ENCODE results near the gene SPRED2.

Gene SPRED2

DNA sequence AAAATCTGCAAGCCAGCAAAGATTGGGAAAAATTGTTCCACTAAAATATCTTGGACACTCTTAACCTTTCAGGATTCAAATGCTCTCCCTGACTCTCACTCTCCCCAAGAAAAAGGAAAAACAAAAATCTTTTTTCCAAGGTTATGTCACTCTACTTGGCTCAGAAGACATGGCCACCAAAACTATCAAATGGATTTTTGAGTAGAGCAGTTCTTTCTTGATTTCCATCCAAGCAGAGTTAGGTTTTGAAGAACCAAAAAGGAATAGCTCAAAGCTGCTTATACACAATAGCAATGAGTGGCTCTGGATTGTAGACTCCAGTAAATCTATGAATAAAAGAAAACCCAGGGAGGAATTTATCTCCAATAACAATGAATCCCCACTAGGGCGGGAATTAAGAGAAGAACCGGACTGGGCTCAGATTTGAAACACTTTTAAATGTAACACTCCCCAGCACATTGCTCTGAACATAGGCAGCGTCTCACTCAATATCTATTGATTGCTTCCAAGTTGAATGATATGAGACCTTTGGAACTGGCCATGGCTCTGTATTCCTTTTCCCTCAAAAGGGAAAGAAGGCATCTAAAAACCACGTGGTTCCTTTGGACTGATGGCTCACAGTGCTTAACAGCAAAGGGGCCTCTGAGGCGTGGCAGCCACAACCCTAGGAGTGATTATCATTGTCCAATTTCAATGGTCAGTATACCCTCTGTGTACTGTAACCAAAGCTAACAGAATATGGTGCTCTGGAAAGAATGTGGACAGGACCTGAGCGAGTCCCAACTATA lies 68.3 kb downstream of the SPRED2 start:
- DNase-seq (ENCODE audit: low read depth, low spot score) = no peak
- TF ChIP-seq, protein P1, sequence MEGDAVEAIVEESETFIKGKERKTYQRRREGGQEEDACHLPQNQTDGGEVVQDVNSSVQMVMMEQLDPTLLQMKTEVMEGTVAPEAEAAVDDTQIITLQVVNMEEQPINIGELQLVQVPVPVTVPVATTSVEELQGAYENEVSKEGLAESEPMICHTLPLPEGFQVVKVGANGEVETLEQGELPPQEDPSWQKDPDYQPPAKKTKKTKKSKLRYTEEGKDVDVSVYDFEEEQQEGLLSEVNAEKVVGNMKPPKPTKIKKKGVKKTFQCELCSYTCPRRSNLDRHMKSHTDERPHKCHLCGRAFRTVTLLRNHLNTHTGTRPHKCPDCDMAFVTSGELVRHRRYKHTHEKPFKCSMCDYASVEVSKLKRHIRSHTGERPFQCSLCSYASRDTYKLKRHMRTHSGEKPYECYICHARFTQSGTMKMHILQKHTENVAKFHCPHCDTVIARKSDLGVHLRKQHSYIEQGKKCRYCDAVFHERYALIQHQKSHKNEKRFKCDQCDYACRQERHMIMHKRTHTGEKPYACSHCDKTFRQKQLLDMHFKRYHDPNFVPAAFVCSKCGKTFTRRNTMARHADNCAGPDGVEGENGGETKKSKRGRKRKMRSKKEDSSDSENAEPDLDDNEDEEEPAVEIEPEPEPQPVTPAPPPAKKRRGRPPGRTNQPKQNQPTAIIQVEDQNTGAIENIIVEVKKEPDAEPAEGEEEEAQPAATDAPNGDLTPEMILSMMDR (IDR thresholded peaks at IDR 0.05; ENCODE audit: insufficient read depth, low read length, missing control alignments) = no peak
- POLR2A ChIA-PET = no interaction called here
- CTCF ChIA-PET = interaction anchor here (1.1 to 2.3 kb wide), 3 partner anchors 11 to 99 kb away, joined by 4 to 8 read pairs (median 4); no protein-coding TSS in a partner anchor
- H3K4me3 ChIP-seq (ENCODE audit: low read depth, low read length) = no peak overlapping the region

DNA sequence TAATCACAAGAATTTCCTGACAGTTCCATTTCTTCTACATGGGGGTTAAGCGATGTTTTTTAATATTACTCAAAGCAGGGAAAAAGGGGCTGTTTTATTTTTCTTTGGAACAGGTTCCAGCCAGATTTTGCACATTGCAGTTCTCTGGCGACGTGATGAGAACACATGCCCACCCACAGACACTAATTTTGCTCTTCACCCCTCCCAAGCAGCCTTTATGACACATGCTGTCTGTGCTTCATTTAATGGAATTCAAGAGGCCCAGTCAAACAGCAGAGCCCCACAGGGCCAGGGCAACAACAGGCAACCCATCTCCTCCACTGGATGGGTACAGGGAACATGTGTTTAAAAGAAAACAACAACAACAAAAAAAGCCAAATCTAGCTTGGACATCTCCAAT lies 70.8 kb downstream of the SPRED2 start:
- H3K4me3 ChIP-seq (ENCODE audit: low read depth, low read length) = no peak overlapping the region
- TF ChIP-seq, protein P1 (IDR thresholded peaks at IDR 0.05; ENCODE audit: insufficient read depth, low read length, missing control alignments) = no peak
- ChIA-PET POLR2A (no interaction called here), CTCF (interaction anchor here (0.6 kb wide), 1 partner anchor 94 kb away, joined by 3 read pairs; no protein-coding TSS in a partner anchor)
- DNase-seq (ENCODE audit: low read depth, low spot score) = no peak

DNA sequence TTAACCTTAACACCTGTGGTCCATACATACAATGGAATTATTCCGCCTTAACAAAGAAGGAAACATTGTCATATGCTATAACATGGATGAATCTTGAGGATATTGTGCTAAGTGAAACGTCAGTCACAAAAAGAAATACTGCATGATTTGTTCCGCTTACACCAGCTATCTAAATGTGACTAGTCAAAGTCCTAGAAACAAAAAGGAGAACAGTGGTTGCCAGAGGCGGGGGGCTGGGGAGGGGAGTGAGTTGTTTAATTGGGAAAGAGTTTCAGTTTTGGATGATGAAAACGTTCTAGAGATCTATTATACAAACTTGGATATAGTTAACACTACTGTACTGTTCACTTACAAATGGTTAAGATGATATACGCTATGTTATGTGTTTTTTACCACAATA lies 72.0 kb downstream of the SPRED2 start:
- no peak for DNase-seq (ENCODE audit: low read depth, low spot score)
- ChIA-PET POLR2A (interaction anchor here (1.6 kb wide), 1 partner anchor 7 kb away, joined by 11 read pairs; no protein-coding TSS in a partner anchor), CTCF (no interaction called here)

DNA sequence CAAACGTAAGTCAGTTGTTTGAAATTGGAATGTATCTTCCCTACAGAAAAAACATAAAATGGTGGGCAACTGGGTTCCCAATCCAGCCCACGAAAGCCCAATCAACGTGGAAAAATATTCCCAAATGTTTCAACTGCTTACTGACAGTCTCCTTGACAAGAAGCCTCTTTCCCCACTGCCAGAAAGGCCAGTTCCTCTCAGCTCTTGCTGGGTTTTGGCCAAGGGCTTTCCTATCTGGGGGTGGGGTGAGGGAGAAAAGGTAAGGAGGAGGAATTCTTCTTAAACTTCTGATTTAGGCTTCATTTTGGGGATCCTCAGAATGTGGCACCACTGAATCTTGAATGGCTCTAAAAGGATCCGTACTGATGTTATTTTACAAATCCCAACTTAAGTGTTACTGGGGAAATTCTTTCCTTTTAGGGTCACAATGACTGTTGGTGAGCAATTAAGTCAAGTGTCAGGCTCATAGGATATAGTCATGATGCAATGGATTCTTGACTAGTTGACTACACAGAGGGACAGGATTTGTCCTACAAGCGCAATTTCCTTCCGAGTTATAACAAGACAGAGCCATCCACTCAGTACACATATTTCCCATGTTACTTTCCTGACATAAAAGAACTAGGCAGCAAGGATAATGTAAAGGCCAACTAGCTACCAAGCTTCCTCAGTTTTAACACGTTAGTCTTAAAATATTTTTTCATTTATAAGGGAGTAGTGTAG lies 73.6 kb downstream of the SPRED2 start:
- POLR2A ChIA-PET = interaction anchor here (0.7 to 1.6 kb wide), 6 partner anchors 9 to 78 kb away, joined by 3 to 11 read pairs (median 4); no protein-coding TSS in a partner anchor
- TF ChIP-seq, protein P1 (IDR thresholded peaks at IDR 0.05; ENCODE audit: insufficient read depth, low read length, missing control alignments) = no peak
- no peak for DNase-seq (ENCODE audit: low read depth, low spot score)
- H3K4me3 ChIP-seq (ENCODE audit: low read depth, low read length) = no peak overlapping the region
- CTCF ChIA-PET = interaction anchor here (0.9 to 1.5 kb wide), 3 partner anchors 13 to 94 kb away, joined by 3 to 4 read pairs (median 3); no protein-coding TSS in a partner anchor

More for the DNA sequence above, 72.0 kb downstream of the SPRED2 start:
- H3K4me3 ChIP-seq (ENCODE audit: low read depth, low read length) = no peak overlapping the region
- TF ChIP-seq, protein P1 (IDR thresholded peaks at IDR 0.05; ENCODE audit: insufficient read depth, low read length, missing control alignments) = no peak

DNA sequence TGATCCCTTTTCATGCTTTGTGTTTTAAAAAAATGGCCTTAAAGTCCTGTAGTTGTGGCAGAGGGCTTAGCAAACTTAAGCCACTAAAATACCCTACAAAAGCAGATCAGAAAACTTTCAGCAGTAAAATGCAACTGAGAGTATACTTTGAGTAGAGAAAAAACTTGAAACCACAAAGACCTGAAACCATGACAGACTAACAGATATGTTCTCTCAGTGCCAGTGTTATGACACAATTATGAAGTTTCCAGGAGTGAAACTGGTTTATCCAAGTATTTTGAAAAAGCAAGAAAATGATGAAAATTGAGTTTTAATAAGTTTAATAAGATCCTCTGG lies 74.5 kb downstream of the SPRED2 start:
- ChIA-PET POLR2A (no interaction called here), CTCF (interaction anchor here (0.9 to 1.5 kb wide), 3 partner anchors 14 to 93 kb away, joined by 3 to 4 read pairs (median 3); no protein-coding TSS in a partner anchor)
- no peak overlapping the region for H3K4me3 ChIP-seq (ENCODE audit: low read depth, low read length)
- TF ChIP-seq, protein P1 (IDR thresholded peaks at IDR 0.05; ENCODE audit: insufficient read depth, low read length, missing control alignments) = no peak
- no peak for DNase-seq (ENCODE audit: low read depth, low spot score)
